Stimulated activated memory B cell treated with anti-CD40 and anti-IgM and Interleukin-4, amounts not matched to agents 10 μg/mL and 1 μg/mL and 100 μg/mL, for 72 hours (primary cell): ENCODE data around the gene CDK15.

Experiments
- ATAC-seq: fragments of 150-1000 bp; cut with Tn5 transposase; 2 replicates; pipeline ENCODE4 v1.10.0; 2021
- H3K27ac Mint-ChIP-seq: one replicate; pipeline ENCODE4 v1.8.0; 2022; ENCODE audit warnings: mild to moderate bottlenecking, mixed read lengths
- H3K27me3 Mint-ChIP-seq: one replicate; pipeline ENCODE4 v1.8.0; 2022; ENCODE audit warnings: mixed read lengths
- H3K36me3 Mint-ChIP-seq: one replicate; pipeline ENCODE4 v1.8.0; 2022; ENCODE audit warnings: mixed read lengths
- H3K4me1 Mint-ChIP-seq: one replicate; pipeline ENCODE4 v1.8.0; 2022; ENCODE audit warnings: mixed read lengths
- H3K4me3 Mint-ChIP-seq: one replicate; pipeline ENCODE4 v1.8.0; 2022; ENCODE audit warnings: mild to moderate bottlenecking, moderate library complexity, mixed read lengths
- H3K9me3 Mint-ChIP-seq: one replicate; pipeline ENCODE4 v1.8.0; 2022; ENCODE audit warnings: mixed read lengths

CDK15 gene

GRCh38 chr2:201937343-201937742 lies 131.0 kb downstream of the CDK15 start:
- Mint-ChIP-seq H3K9me3 (peaks cover 7% of the 10 kb centered on the region), H3K27me3 (peaks cover 53% of the 10 kb centered on the region), H3K27ac (no peak overlapping the region), H3K36me3 (no peaks in the 10 kb centered on the region), H3K4me3 (no peak overlapping the region), H3K4me1 (no peaks in the 10 kb centered on the region)
- ATAC-seq = no peak

GRCh38 chr2:201938156-201938775 lies 131.9 kb downstream of the CDK15 start:
- no peak for ATAC-seq

GRCh38 chr2:201938781-201939180 lies 132.4 kb downstream of the CDK15 start:
- Mint-ChIP-seq H3K27ac (no peak overlapping the region), H3K9me3 (peaks cover 7% of the 10 kb centered on the region), H3K4me3 (no peak overlapping the region), H3K4me1 (no peaks in the 10 kb centered on the region), H3K27me3 (peaks cover 46% of the 10 kb centered on the region), H3K36me3 (no peaks in the 10 kb centered on the region)
- no peak for ATAC-seq

More at GRCh38 chr2:201938156-201938775, 131.9 kb downstream of the CDK15 start:
- peaks cover 7% of the 10 kb centered on the region for H3K9me3 Mint-ChIP-seq
- H3K36me3 Mint-ChIP-seq = no peaks in the 10 kb centered on the region
- no peak overlapping the region for H3K4me3 Mint-ChIP-seq
- H3K4me1 Mint-ChIP-seq = no peaks in the 10 kb centered on the region
- no peak overlapping the region for H3K27ac Mint-ChIP-seq
- H3K27me3 Mint-ChIP-seq = peaks cover 51% of the 10 kb centered on the region

- Mint-ChIP-seq H3K27me3 (peaks cover 43% of the 10 kb centered on the region), H3K36me3 (no peaks in the 10 kb centered on the region), H3K4me3 (no peak overlapping the region), H3K27ac (no peak overlapping the region), H3K4me1 (no peaks in the 10 kb centered on the region), H3K9me3 (peaks cover 7% of the 10 kb centered on the region)
- ATAC-seq = no peak
These were observed 133.2 kb downstream of the CDK15 start for GRCh38 chr2:201939453-201939941.

- Mint-ChIP-seq H3K9me3 (no peaks in the 10 kb centered on the region), H3K4me3 (no peak overlapping the region), H3K27me3 (peaks cover 36% of the 10 kb centered on the region), H3K4me1 (no peaks in the 10 kb centered on the region), H3K27ac (no peak overlapping the region), H3K36me3 (no peaks in the 10 kb centered on the region)
- ATAC-seq = no peak
These were observed 136.2 kb downstream of the CDK15 start for GRCh38 chr2:201942531-201942930.
